Right atrium auricular region (tissue), 2 donors: Measurements from ENCODE around the gene KLHL2. TPM values are rescaled to one million over a fixed set of nuclear protein-coding genes. Genes with fewer than 3 reads are reported as not detected.

Experiments
- DNase-seq: peaks from one replicate; pipeline ENCODE4 v3.0.0-alpha.2; 2019; ENCODE audit warnings: low spot score
- H3K27ac ChIP-seq, 2 donors: fragments of 200-600 bp; sonication (generic); 1 replicate in 1 of 2; 2 replicates in 1 of 2; pipeline ENCODE4 v1.5.1; 2016 to 2019
- H3K27me3 ChIP-seq, 2 donors: fragments of 200-600 bp; sonication (generic); one replicate each; pipeline versions ENCODE4 v1.5.1 to v1.6.0; 2017 to 2019
- H3K36me3 ChIP-seq: fragments of 200-600 bp; sonication (generic); one replicate; pipeline ENCODE4 v1.5.1; 2016
- H3K4me1 ChIP-seq, 2 donors: fragments of 200-600 bp; sonication (generic); one replicate each; pipeline versions ENCODE4 v1.5.1 to v1.6.0; 2017 to 2019
- H3K4me3 ChIP-seq, 2 donors: fragments of 200-600 bp; sonication (generic); 1 replicate in 1 of 2; 2 replicates in 1 of 2; pipeline ENCODE4 v1.5.1; 2017 to 2019; ENCODE audit warnings: mild to moderate bottlenecking in 1 of 2, moderate library complexity in 1 of 2
- H3K9me3 ChIP-seq, 2 donors: fragments of 200-600 bp; sonication (generic); one replicate each; pipeline ENCODE4 v1.5.1; 2019
- CTCF ChIP-seq, 2 donors: fragments of 200-600 bp; sonication (generic); IDR thresholded peaks; one replicate each; pipeline ENCODE4 v1.5.1; 2019; ENCODE audit warnings: antibody characterized with exemption in 2 of 2
- total RNA-seq, 2 donors: library from RNA; depleted of rRNA; stranded (reverse); fragments of >200 nt; gene quantifications; one replicate each; pipeline ENCODE4 v1.1.0, GENCODE V29; 2016

Gene KLHL2
- total RNA-seq, 2 donors from 2014 or later: 7.6 to 9.0 TPM

GRCh38 chr4:165351359-165352130 is 144.2 kb downstream of the KLHL2 start:
- no peaks in the 10 kb centered on the region for H3K36me3 ChIP-seq
- DNase-seq: no peak
- H3K27ac ChIP-seq: no peak overlapping the region
- H3K9me3 ChIP-seq: no peaks in the 10 kb centered on the region
- no peaks in the 10 kb centered on the region for H3K4me1 ChIP-seq
- no peak overlapping the region for H3K4me3 ChIP-seq
- no peaks in the 10 kb centered on the region for H3K27me3 ChIP-seq
- TF ChIP-seq CTCF (IDR thresholded peaks at IDR 0.05): no peak

GRCh38 chr4:165355900-165356300 is 148.5 kb downstream of the KLHL2 start:
- H3K4me3 ChIP-seq: no peak overlapping the region
- no peaks in the 10 kb centered on the region for H3K4me1 ChIP-seq
- TF ChIP-seq CTCF (IDR thresholded peaks at IDR 0.05): peak in 1 of 2 donors; percentile 57
- no peak for DNase-seq
- H3K9me3 ChIP-seq: no peaks in the 10 kb centered on the region
- H3K27ac ChIP-seq: no peak overlapping the region
- H3K27me3 ChIP-seq: no peaks in the 10 kb centered on the region
- H3K36me3 ChIP-seq: no peaks in the 10 kb centered on the region

- no peaks in the 10 kb centered on the region for H3K36me3 ChIP-seq
- H3K27ac ChIP-seq: no peak overlapping the region
- H3K27me3 ChIP-seq: no peaks in the 10 kb centered on the region
- H3K4me3 ChIP-seq: no peak overlapping the region
- H3K9me3 ChIP-seq: no peaks in the 10 kb centered on the region
- no peak for TF ChIP-seq CTCF (IDR thresholded peaks at IDR 0.05)
- no peak for DNase-seq
- no peaks in the 10 kb centered on the region for H3K4me1 ChIP-seq
Measured at GRCh38 chr4:165359506-165359905, 152.1 kb downstream of the KLHL2 start.

GRCh38 chr4:165360041-165360695 is 152.8 kb downstream of the KLHL2 start:
- no peaks in the 10 kb centered on the region for H3K27me3 ChIP-seq
- no peak overlapping the region for H3K27ac ChIP-seq
- no peaks in the 10 kb centered on the region for H3K36me3 ChIP-seq
- H3K4me3 ChIP-seq: no peak overlapping the region
- no peaks in the 10 kb centered on the region for H3K9me3 ChIP-seq
- TF ChIP-seq CTCF (IDR thresholded peaks at IDR 0.05): no peak
- no peaks in the 10 kb centered on the region for H3K4me1 ChIP-seq
- no peak for DNase-seq

GRCh38 chr4:165360985-165361670 is 153.8 kb downstream of the KLHL2 start:
- Histone ChIP-seq H3K4me3 (no peak overlapping the region), H3K9me3 (no peaks in the 10 kb centered on the region), H3K4me1 (no peaks in the 10 kb centered on the region), H3K27ac (no peak overlapping the region), H3K36me3 (no peaks in the 10 kb centered on the region), H3K27me3 (no peaks in the 10 kb centered on the region)
- TF ChIP-seq CTCF (IDR thresholded peaks at IDR 0.05): no peak
- no peak for DNase-seq
